Stomach (tissue), 9 donors: ENCODE data around the gene ABHD2. TPM values are rescaled to one million over a fixed set of nuclear protein-coding genes. Genes with fewer than 3 reads are reported as not detected.
A peak's percentile ranks its signal among the peaks of the same experiment; 100 is the strongest.

ENCODE experiments used
- DNase-seq, 2 donors: peaks; one replicate each; pipeline versions ENCODE4 v3.0.0 to v3.0.0-alpha.2; 2013 to 2019
- H3K27ac ChIP-seq, 5 donors: fragments of 200-600 bp in 4 of 5; sonication (generic) in 4 of 5; one replicate each; pipeline ENCODE4 v1.5.1; 2013 to 2019; ENCODE audit warnings: mild to moderate bottlenecking in 1 of 5, moderate library complexity in 1 of 5
- H3K27me3 ChIP-seq, 3 donors: fragments of 200-600 bp; sonication (generic); one replicate each; pipeline ENCODE4 v1.5.1; 2017 to 2019; ENCODE audit warnings: mixed run types in 1 of 3
- H3K36me3 ChIP-seq, 4 donors: fragments of 200-600 bp; sonication (generic); 1 replicate in 3 of 4; 2 replicates in 1 of 4; pipeline ENCODE4 v1.5.1; 2016 to 2019
- H3K4me1 ChIP-seq, 4 donors: fragments of 200-600 bp; sonication (generic); one replicate each; pipeline ENCODE4 v1.5.1; 2016 to 2019
- H3K4me3 ChIP-seq, 4 donors: fragments of 200-600 bp; sonication (generic) in 3 of 4; one replicate each; pipeline ENCODE4 v1.5.1; 2016 to 2019; ENCODE audit warnings: mild to moderate bottlenecking in 1 of 4
- H3K9me3 ChIP-seq, 4 donors: fragments of 200-600 bp; sonication (generic); one replicate each; pipeline ENCODE4 v1.5.1; 2016 to 2019
- CTCF ChIP-seq, 7 experiments: fragments of 450-650 bp in 4 of 7; fragments of 200-600 bp in 3 of 7; sonication (generic) in 3 of 7; IDR thresholded peaks; one replicate each; pipeline ENCODE4 v1.5.1; 2016 to 2019; ENCODE audit warnings: antibody characterized with exemption in 7 of 7, control low read depth in 2 of 7, mild to moderate bottlenecking in 1 of 7
- EP300 ChIP-seq: sonication (generic); formaldehyde crosslinking; IDR thresholded peaks from one replicate; pipeline ENCODE4 v1.6.1; 2017; ENCODE audit warnings: antibody characterized with exemption
- POLR2A ChIP-seq, 4 donors: fragments of 450-650 bp; IDR thresholded peaks; one replicate each; pipeline ENCODE4 v1.6.1; 2016; ENCODE audit warnings: antibody characterized with exemption in 4 of 4, control low read depth in 2 of 4, mild to moderate bottlenecking in 1 of 4, moderate library complexity in 1 of 4
- POLR2AphosphoS5 ChIP-seq, 3 donors: sonication (generic); formaldehyde crosslinking; IDR thresholded peaks; one replicate each; pipeline ENCODE4 v1.6.1; 2016; ENCODE audit warnings: antibody characterized with exemption in 3 of 3
- WGBS, 5 donors: extraction: QIAGEN DNeasy Blood & Tissue Kit in 3 of 5; methylation state at CpG; one replicate each; pipeline versions ENCODE4 v1.1.5 to v1.1.7; 2013 to 2018; 5-methylcytosine and 5-hydroxymethylcytosine counted together
- intact Hi-C: fragments of 100-400 bp; cut with DNase I; formaldehyde crosslinking; loops from one replicate; pipeline ENCODE4 v1.15.1; 2023; ENCODE audit warnings: low total_unique reads
- polyA plus RNA-seq, 3 donors: library from polyadenylated mRNA; stranded (reverse); fragments of 200-250 nt; gene quantifications; one replicate each; pipeline ENCODE4 v1.2.3, GENCODE V29; 2013
- total RNA-seq, 5 donors: library from RNA; depleted of rRNA; stranded (reverse); fragments of >200 nt; gene quantifications; one replicate each; pipeline versions ENCODE4 v1.1.0 to v1.2.3, GENCODE V29; 2014 to 2016
- donor health status: healthy with polysubstance abuse.
- donor health status: Bipolar disorder and iron deficiency.
- donor health status: healthy.

ABHD2 gene
- total and polyA plus RNA-seq, 8 donors: 5.1 to 192 (median 70.3) TPM

GRCh38 chr15:89165677-89166076 lies 77.4 kb downstream of the ABHD2 start:
- TF ChIP-seq POLR2AphosphoS5 (IDR thresholded peaks at IDR 0.05) (no peak), POLR2A (IDR thresholded peaks at IDR 0.05) (no peak), EP300 (no peak), CTCF (IDR thresholded peaks at IDR 0.05) (no peak)
- H3K4me3 ChIP-seq: no peak overlapping the region
- 18 to 43% (median 37%) methylated on average over 2 of the region's 2 CpGs for WGBS, 5 donors

GRCh38 chr15:89167267-89168176 lies 79.3 kb downstream of the ABHD2 start:
- intact Hi-C loops: no loop called here
- 32 to 45% (median 35%) methylated on average over 7 of the region's 7 CpGs for WGBS, 5 donors
- Histone ChIP-seq H3K4me3 (no peak overlapping the region), H3K9me3 (no peaks in the 10 kb centered on the region), H3K36me3 (peaks cover 0 to 44% (median 19%) of the 10 kb centered on the region in 4 donors), H3K27ac (peak overlapping the region; percentile 41 to 84 (median 77)), H3K27me3 (no peaks in the 10 kb centered on the region), H3K4me1 (peaks cover 26 to 59% (median 47%) of the 10 kb centered on the region in 4 donors)
- DNase-seq: peak in 1 of 2 donors; percentile 36
- TF ChIP-seq POLR2AphosphoS5 (IDR thresholded peaks at IDR 0.05) (peak; percentile 16 to 90 (median 81)), POLR2A (IDR thresholded peaks at IDR 0.05) (no peak)

More at GRCh38 chr15:89165677-89166076, 77.4 kb downstream of the ABHD2 start:
- intact Hi-C loops: no loop called here
- H3K27ac ChIP-seq: peak overlapping the region in 4 of 5 donors; percentile 0 to 84 (median 59)
- no peak for DNase-seq
- peaks cover 0 to 45% (median 18%) of the 10 kb centered on the region in 4 donors for H3K36me3 ChIP-seq
- peaks cover 26 to 57% (median 44%) of the 10 kb centered on the region in 4 donors for H3K4me1 ChIP-seq
- no peaks in the 10 kb centered on the region for H3K9me3 ChIP-seq
- H3K27me3 ChIP-seq: no peaks in the 10 kb centered on the region

GRCh38 chr15:89168316-89168833 lies 80.1 kb downstream of the ABHD2 start:
- Histone ChIP-seq H3K36me3 (peaks cover 0 to 45% (median 23%) of the 10 kb centered on the region in 4 donors), H3K4me3 (no peak overlapping the region), H3K9me3 (no peaks in the 10 kb centered on the region), H3K4me1 (peaks cover 26 to 59% (median 47%) of the 10 kb centered on the region in 4 donors), H3K27me3 (no peaks in the 10 kb centered on the region), H3K27ac (peak overlapping the region in 4 of 5 donors; percentile 41 to 84 (median 68))
- DNase-seq: no peak
- intact Hi-C loops: no loop called here
- TF ChIP-seq POLR2A (IDR thresholded peaks at IDR 0.05) (no peak), EP300 (no peak), POLR2AphosphoS5 (IDR thresholded peaks at IDR 0.05) (no peak), CTCF (IDR thresholded peaks at IDR 0.05) (no peak)

GRCh38 chr15:89170364-89170763 lies 82.1 kb downstream of the ABHD2 start:
- TF ChIP-seq POLR2A (IDR thresholded peaks at IDR 0.05): no peak
- no peak for TF ChIP-seq POLR2AphosphoS5 (IDR thresholded peaks at IDR 0.05)
- no peak for TF ChIP-seq CTCF (IDR thresholded peaks at IDR 0.05)
- no peak for TF ChIP-seq EP300
- intact Hi-C loops: no loop called here
- Histone ChIP-seq H3K4me3 (no peak overlapping the region), H3K36me3 (peaks cover 0 to 55% (median 35%) of the 10 kb centered on the region in 4 donors), H3K27ac (peak overlapping the region in 1 of 5 donors; percentile 8), H3K27me3 (no peaks in the 10 kb centered on the region), H3K4me1 (peaks cover 25 to 58% (median 40%) of the 10 kb centered on the region in 4 donors), H3K9me3 (no peaks in the 10 kb centered on the region)
- WGBS, 5 donors: 88 to 100% (median 92%) methylated on average over 3 of the region's 3 CpGs
- DNase-seq: no peak
